AG09319 (cell line): ENCODE results near the gene ISLR.
A peak's percentile ranks its signal among the peaks of the same experiment; 100 is the strongest.

Source experiments
- DNase-seq: peaks from one replicate; pipeline ENCODE4 v3.0.0-alpha.2; 2010; ENCODE audit warnings: low read depth; ENCODE audit errors: extremely low read depth
- CTCF ChIP-seq: IDR thresholded peaks from 2 replicates; pipeline ENCODE4 v1.5.1; 2011; ENCODE audit warnings: low read depth, mild to moderate bottlenecking, inconsistent platforms, low read length, moderate library complexity

ISLR gene

GRCh38 chr15:74201710-74202420 lies 28.4 kb downstream of the ISLR start:
- TF ChIP-seq CTCF: no peak
- DNase-seq: no peak

GRCh38 chr15:74202452-74203401 lies 29.2 kb downstream of the ISLR start, which contains the start of gene STRA6:
Gene STRA6, minus strand, starts transcription at chr15:74202787. Its CDS starts 520 bp downstream, at chr15:74202267.
- no peak for DNase-seq
- no peak for TF ChIP-seq CTCF

GRCh38 chr15:74203914-74204431 lies 30.5 kb downstream of the ISLR start:
- peak; percentile 16 for TF ChIP-seq CTCF
- DNase-seq: peak; percentile 58

GRCh38 chr15:74205582-74205947 lies 32.1 kb downstream of the ISLR start:
- TF ChIP-seq CTCF: no peak

GRCh38 chr15:74206801-74207281 lies 33.3 kb downstream of the ISLR start:
- no peak for TF ChIP-seq CTCF
- peak; percentile 50 for DNase-seq

More at GRCh38 chr15:74205582-74205947, 32.1 kb downstream of the ISLR start:
- DNase-seq: no peak

- TF ChIP-seq CTCF: no peak
- no peak for DNase-seq
Observed at GRCh38 chr15:74207652-74208440, 34.3 kb downstream of the ISLR start.
